ENCODE measurements around the gene FOXB2. TPM values are rescaled to one million over a fixed set of nuclear protein-coding genes. Genes with fewer than 3 reads are reported as not detected.

FOXB2 gene
- total and polyA plus RNA-seq, 2 of the 8 experiments (the other 6 are each of a cell fraction or from before 2014, with no cell fraction given): 0.15 to 0.22 TPM

GRCh38 chr9:77013206-77013931, 6.1 kb upstream of the FOXB2 start:
- peaks cover 2 to 3% of the 10 kb centered on the region in 2 experiments for H4K20me1 ChIP-seq (replicated peaks in 1 of 2; ENCODE audit: control insufficient read depth in 1 of 2, insufficient read depth in 2 of 2, low read length in 2 of 2)
- peak overlapping the region; percentile 40; the same call in 1 of the 2 replicates for H2BK20ac ChIP-seq (ENCODE audit: low read length)
- H2BK5ac ChIP-seq (ENCODE audit: low read depth, low read length): no peak overlapping the region
- H4K8ac ChIP-seq (ENCODE audit: extremely low read depth, insufficient read depth, low read length): no peak overlapping the region
- no peak overlapping the region for H2AK5ac ChIP-seq (ENCODE audit: low read depth, low read length)
- CTCF ChIA-PET (ENCODE audit: partially characterized antibody): interaction anchor here (0.6 to 3.9 kb wide), 7 partner anchors 8 to 184 kb away, joined by 3 to 34 read pairs (median 5); no protein-coding TSS in a partner anchor
- no peak overlapping the region for H4K91ac ChIP-seq (replicated peaks; ENCODE audit: insufficient read length, low read length)
- no peaks in the 10 kb centered on the region for H3K79me1 ChIP-seq (ENCODE audit: low read depth, low read length)
- 10% methylated on average over 21 of the region's 21 CpGs; no CpG with 5 or more reads in 1 of the 2 experiments for WGBS, 2 experiments (ENCODE audit: extremely low coverage in 1 of 2, insufficient coverage in 1 of 2, insufficient read length in 1 of 2, insufficient replicate concordance in 2 of 2, low coverage in 1 of 2, low lambda C conversion rate in 2 of 2, missing lambda C conversion rate in 1 of 2)
- H3K4me2 ChIP-seq (ENCODE audit: insufficient read depth in 1 of 2, low read depth in 2 of 2, low read length in 2 of 2): peak overlapping the region; percentile 90 to 94
- H3K9me3 ChIP-seq (ENCODE audit: insufficient read depth in 2 of 2, low read depth in 1 of 2, low read length in 1 of 2): no peaks in the 10 kb centered on the region
- no peak overlapping the region for H3K27ac ChIP-seq (ENCODE audit: low read depth, low read length)
- H3K79me2 ChIP-seq (ENCODE audit: control insufficient read depth in 1 of 2, insufficient read depth in 2 of 2, low read length in 2 of 2): no peaks in the 10 kb centered on the region
- TF ChIP-seq SAP30 (IDR thresholded peaks at IDR 0.05; ENCODE audit: insufficient read depth, insufficient replicate concordance, low read length): no peak
- TF ChIP-seq KDM5A (IDR thresholded peaks at IDR 0.05; ENCODE audit: low read length): no peak
- TF ChIP-seq SRF (IDR thresholded peaks at IDR 0.05; ENCODE audit: low read depth, low read length): no peak
- no peak for TF ChIP-seq RBBP5 (IDR thresholded peaks at IDR 0.05; ENCODE audit: borderline replicate concordance, low read depth, low read length)
- TF ChIP-seq EP300 (IDR thresholded peaks at IDR 0.05; ENCODE audit: borderline replicate concordance in 1 of 2, low read depth in 2 of 2, low read length in 2 of 2): no peak
- no peak for TF ChIP-seq PHF8 (conservative IDR thresholded peaks at IDR 0.05; ENCODE audit: low read depth, low read length)
- no peak for TF ChIP-seq KDM4A (IDR thresholded peaks at IDR 0.05; ENCODE audit: low read depth, low read length, severe bottlenecking)
- H3K14ac ChIP-seq (ENCODE audit: insufficient read length): no peak overlapping the region
- H4K5ac ChIP-seq (ENCODE audit: insufficient read length, low read depth, low read length): no peak overlapping the region
- H2BK120ac ChIP-seq (replicated peaks; ENCODE audit: low read depth, low read length): no peak overlapping the region
- peaks cover 15 to 41% (median 28%) of the 10 kb centered on the region in 4 experiments for H3K4me1 ChIP-seq (replicated peaks in 1 of 4; ENCODE audit: control insufficient read depth in 3 of 4, insufficient read depth in 4 of 4, low read length in 3 of 4)
- no peak overlapping the region for H3K18ac ChIP-seq (ENCODE audit: extremely low read depth, low read length)
- H3K4me3 ChIP-seq (ENCODE audit: extremely low read depth in 1 of 4, insufficient read depth in 2 of 4, low read depth in 3 of 4, low read length in 4 of 4): peak overlapping the region in 3 of 4 experiments; percentile 13 to 65 (median 30); a peak in 5 of 8 replicates
- POLR2A ChIA-PET (ENCODE audit: partially characterized antibody): no interaction called here
- H3K36me3 ChIP-seq (ENCODE audit: control insufficient read depth in 2 of 4, insufficient read depth in 4 of 4, low read length in 3 of 4): no peaks in the 10 kb centered on the region
- DNase-seq (ENCODE audit: low read depth in 1 of 2, low spot score in 2 of 2) (no peak), FAIRE-seq (no peak)
- peak overlapping the region; percentile 81 for H2BK12ac ChIP-seq (ENCODE audit: low read depth, low read length)
- peaks cover 26% of the 10 kb centered on the region for H3K23me2 ChIP-seq (ENCODE audit: low read depth, low read length)
- peaks cover 57 to 83% (median 75%) of the 10 kb centered on the region in 4 experiments for H3K27me3 ChIP-seq (replicated peaks in 1 of 4; ENCODE audit: control insufficient read depth in 3 of 4, extremely low read depth in 1 of 4, insufficient read depth in 3 of 4, low read length in 3 of 4)
- no peak overlapping the region for H3K4ac ChIP-seq (replicated peaks; ENCODE audit: insufficient read length, low read depth, low read length)
- H3K23ac ChIP-seq (ENCODE audit: insufficient read length): no peak overlapping the region
- no peak overlapping the region for H2AFZ ChIP-seq (ENCODE audit: low read length)
- H3K56ac ChIP-seq (replicated peaks; ENCODE audit: insufficient read length, low read depth, low read length): no peak overlapping the region
- H2BK15ac ChIP-seq (ENCODE audit: low read length): no peak overlapping the region
- no peak overlapping the region for H3K9ac ChIP-seq (replicated peaks in 1 of 4; ENCODE audit: extremely low read depth in 1 of 4, low read depth in 3 of 4, low read length in 3 of 4)

Measured in H1 (cell line).